ENCODE measurements around the gene NAP1L1.

GRCh38 chr12:76035045-76035444 is 49.4 kb downstream of the NAP1L1 start:
- TF ChIP-seq, protein P1, sequence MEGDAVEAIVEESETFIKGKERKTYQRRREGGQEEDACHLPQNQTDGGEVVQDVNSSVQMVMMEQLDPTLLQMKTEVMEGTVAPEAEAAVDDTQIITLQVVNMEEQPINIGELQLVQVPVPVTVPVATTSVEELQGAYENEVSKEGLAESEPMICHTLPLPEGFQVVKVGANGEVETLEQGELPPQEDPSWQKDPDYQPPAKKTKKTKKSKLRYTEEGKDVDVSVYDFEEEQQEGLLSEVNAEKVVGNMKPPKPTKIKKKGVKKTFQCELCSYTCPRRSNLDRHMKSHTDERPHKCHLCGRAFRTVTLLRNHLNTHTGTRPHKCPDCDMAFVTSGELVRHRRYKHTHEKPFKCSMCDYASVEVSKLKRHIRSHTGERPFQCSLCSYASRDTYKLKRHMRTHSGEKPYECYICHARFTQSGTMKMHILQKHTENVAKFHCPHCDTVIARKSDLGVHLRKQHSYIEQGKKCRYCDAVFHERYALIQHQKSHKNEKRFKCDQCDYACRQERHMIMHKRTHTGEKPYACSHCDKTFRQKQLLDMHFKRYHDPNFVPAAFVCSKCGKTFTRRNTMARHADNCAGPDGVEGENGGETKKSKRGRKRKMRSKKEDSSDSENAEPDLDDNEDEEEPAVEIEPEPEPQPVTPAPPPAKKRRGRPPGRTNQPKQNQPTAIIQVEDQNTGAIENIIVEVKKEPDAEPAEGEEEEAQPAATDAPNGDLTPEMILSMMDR (IDR thresholded peaks at IDR 0.05), result no peak
- TF ChIP-seq POLR2A (IDR thresholded peaks at IDR 0.05; ENCODE audit: low read depth), result no peak

All from esophagus muscularis mucosa (tissue), 3 donors.